Naive thymus-derived CD8-positive, alpha-beta T cell (primary cell): Measurements from ENCODE around the gene EDN1. TPM values are rescaled to one million over a fixed set of nuclear protein-coding genes. Genes with fewer than 3 reads are reported as not detected.

ENCODE experiments used
- ATAC-seq, 2 donors: fragments of 150-1000 bp; cut with Tn5 transposase in 1 of 2; sonication (Bioruptor Pico), chemical (Tn5 transposase) in 1 of 2; 1 replicate in 1 of 2; 2 replicates in 1 of 2; pipeline ENCODE4 v1.10.0; 2021; ENCODE audit warnings: mild to moderate bottlenecking in 2 of 2, moderate library complexity in 2 of 2
- POLR2A ChIA-PET: fragments of 350-600 bp; sonication (Branson Sonifier 250); formaldehyde crosslinking; loops from one replicate; lab custom pipeline; 2021; ENCODE audit warnings: antibody characterized with exemption; lab: Charles Lee
- DNase-seq, 10 donors: peaks; one replicate each; pipeline versions ENCODE4 v3.0.0 to v3.0.0-alpha.2; 2020 to 2022
- H3K27ac Mint-ChIP-seq, 10 donors: one replicate each; pipeline ENCODE4 v1.8.0; 2020 to 2022; ENCODE audit warnings: mild to moderate bottlenecking in 10 of 10, mixed read lengths in 10 of 10, moderate library complexity in 4 of 10, inconsistent platforms in 1 of 10
- H3K27me3 Mint-ChIP-seq, 5 donors: one replicate each; pipeline ENCODE4 v1.8.0; 2021 to 2022; ENCODE audit warnings: mixed read lengths in 5 of 5
- H3K36me3 Mint-ChIP-seq, 3 donors: one replicate each; pipeline ENCODE4 v1.8.0; 2020 to 2022; ENCODE audit warnings: mixed read lengths in 3 of 3, mild to moderate bottlenecking in 2 of 3, inconsistent platforms in 1 of 3
- H3K4me1 Mint-ChIP-seq, 4 donors: one replicate each; pipeline ENCODE4 v1.8.0; 2021 to 2022; ENCODE audit warnings: mixed read lengths in 4 of 4
- H3K4me3 Mint-ChIP-seq, 10 donors: one replicate each; pipeline ENCODE4 v1.8.0; 2020 to 2022; ENCODE audit warnings: mild to moderate bottlenecking in 10 of 10, mixed read lengths in 10 of 10, moderate library complexity in 6 of 10, inconsistent platforms in 1 of 10
- H3K9me3 Mint-ChIP-seq, 9 donors: one replicate each; pipeline ENCODE4 v1.8.0; 2020 to 2022; ENCODE audit warnings: mixed read lengths in 9 of 9, mild to moderate bottlenecking in 3 of 9, inconsistent platforms in 1 of 9, moderate library complexity in 1 of 9
- polyA plus RNA-seq, 3 donors: library from polyadenylated mRNA; unstranded; fragments of 300-500 nt; fragmentation: Illumina TruSeq; gene quantifications; one replicate each; pipeline ENCODE4 v1.2.3, GENCODE V29; 2021
- total RNA-seq, 8 experiments: library from RNA in 2 of 8; stranded (reverse) in 2 of 8; gene quantifications; one replicate each; pipeline ENCODE4 v1.2.3 and lab custom pipeline; 2021 to 2026

Gene EDN1
- total and polyA plus RNA-seq, 5 experiments from 2014 or later = 0.47 to 0.74 TPM; not detected in 3

DNA sequence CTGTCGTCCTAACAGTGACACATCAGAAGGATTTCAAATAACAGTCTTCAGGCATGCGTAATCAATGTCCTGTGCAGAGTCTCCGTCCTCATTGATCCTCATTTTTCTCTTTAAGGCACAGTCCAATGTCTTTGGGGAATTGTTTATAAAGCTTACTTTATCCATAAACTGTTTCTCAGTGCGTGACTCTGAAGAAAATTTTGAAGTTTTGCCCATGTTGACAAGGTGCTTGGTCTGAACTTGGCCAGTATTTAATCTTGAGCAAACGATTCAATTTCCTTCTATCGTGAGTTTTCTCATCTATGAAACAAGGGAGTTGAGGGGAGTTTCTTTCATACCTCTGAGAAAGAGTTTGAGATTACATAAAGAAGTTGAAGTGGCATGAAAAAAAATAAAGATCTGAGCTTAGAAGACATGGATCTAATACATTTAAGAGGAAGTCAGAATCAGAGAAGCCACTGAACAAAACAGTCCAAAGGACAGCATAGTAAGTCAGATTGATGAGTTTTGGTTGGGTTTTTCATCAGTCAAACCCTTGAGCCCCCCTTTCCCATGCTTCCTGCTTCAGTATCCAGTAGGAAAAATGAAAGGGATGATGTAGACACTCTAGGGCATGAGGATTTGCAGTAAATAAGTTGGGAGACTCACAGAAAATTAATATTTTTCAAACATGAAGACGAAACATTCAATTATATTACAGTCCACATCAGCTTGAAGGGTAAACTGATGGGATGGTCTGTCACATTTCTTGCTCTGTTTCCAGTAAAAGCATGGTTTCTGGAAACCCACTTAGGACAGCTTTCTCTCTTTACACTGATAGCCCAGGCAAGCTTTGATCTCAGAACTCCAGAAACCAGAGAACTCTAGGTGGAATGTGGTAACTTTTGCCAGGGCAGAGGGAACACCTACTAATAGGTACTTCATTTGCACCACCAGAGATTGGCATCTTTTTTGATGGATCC is 8.1 kb downstream of the EDN1 start:
- Mint-ChIP-seq H3K36me3 (peaks cover 2 to 17% (median 5%) of the 10 kb centered on the region in 3 donors), H3K9me3 (no peaks in the 10 kb centered on the region)

DNA sequence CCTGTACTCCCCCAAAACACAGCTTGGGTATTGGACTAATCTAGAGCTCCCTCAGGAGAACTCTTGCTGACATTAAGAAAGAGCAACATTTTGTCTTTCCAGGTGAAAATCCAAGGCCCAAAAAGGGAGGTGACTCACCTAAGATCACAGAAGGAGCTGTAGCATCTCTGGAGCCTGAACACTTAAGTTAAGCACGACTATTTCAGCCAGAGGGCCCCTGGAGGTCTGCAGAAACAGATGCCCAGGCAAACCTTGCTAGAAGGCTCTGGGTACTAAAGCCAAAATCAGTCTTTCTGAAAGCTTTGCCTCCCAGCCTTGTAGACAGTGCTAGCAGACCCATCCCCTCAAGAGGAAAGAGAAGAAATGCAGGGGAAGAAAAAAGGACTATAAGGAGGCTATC is 8.8 kb downstream of the EDN1 start:
- Mint-ChIP-seq H3K36me3 (peaks cover 2 to 16% (median 5%) of the 10 kb centered on the region in 3 donors), H3K27ac (no peak overlapping the region), H3K4me3 (no peak overlapping the region), H3K27me3 (peaks cover 0 to 6% (median 4%) of the 10 kb centered on the region in 5 donors), H3K9me3 (no peaks in the 10 kb centered on the region), H3K4me1 (no peaks in the 10 kb centered on the region)
- POLR2A ChIA-PET = no interaction called here
- ATAC-seq = no peak
- DNase-seq = no peak

More for the DNA sequence above, 8.1 kb downstream of the EDN1 start:
- Mint-ChIP-seq H3K4me1 (peaks cover 0 to 2% (median 0%) of the 10 kb centered on the region in 4 donors), H3K4me3 (no peak overlapping the region), H3K27ac (no peak overlapping the region), H3K27me3 (peaks cover 1 to 9% (median 6%) of the 10 kb centered on the region in 5 donors)
- ATAC-seq = no peak
- POLR2A ChIA-PET = interaction anchor here (0.6 kb wide), 1 partner anchor 919 kb away, joined by 3 read pairs; no protein-coding TSS in a partner anchor
- DNase-seq = no peak

DNA sequence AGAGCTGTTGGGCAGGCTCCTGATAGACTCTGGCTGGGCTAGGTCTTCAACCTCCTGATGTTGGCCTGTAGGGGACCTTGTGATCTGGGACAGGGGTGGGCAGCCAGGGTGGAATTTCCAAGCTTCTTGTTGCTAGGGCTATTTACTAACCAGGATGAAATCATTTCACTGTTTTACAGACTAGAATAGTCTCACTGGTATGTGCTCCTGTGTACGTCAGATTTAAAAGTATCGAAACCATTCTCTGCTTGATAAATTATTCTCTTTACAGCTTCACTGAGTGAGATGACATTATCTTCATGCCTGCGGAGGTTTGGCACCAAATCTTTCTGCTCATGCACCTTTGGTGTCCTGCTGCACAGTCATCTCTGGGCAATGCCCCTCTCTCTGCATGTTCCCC is 10.9 kb downstream of the EDN1 start:
- POLR2A ChIA-PET = no interaction called here

GRCh38 chr6:12304487-12304886 is 14.3 kb downstream of the EDN1 start:
- no peak for ATAC-seq
- Mint-ChIP-seq H3K4me1 (no peaks in the 10 kb centered on the region), H3K4me3 (no peak overlapping the region)

More for the DNA sequence above, 10.9 kb downstream of the EDN1 start:
- H3K4me3 Mint-ChIP-seq = no peak overlapping the region
- no peak for ATAC-seq
- peaks cover 0 to 6% (median 2%) of the 10 kb centered on the region in 3 donors for H3K36me3 Mint-ChIP-seq
- no peak overlapping the region for H3K27ac Mint-ChIP-seq
- no peaks in the 10 kb centered on the region for H3K4me1 Mint-ChIP-seq
- no peaks in the 10 kb centered on the region for H3K9me3 Mint-ChIP-seq
- H3K27me3 Mint-ChIP-seq = peaks cover 4 to 26% (median 5%) of the 10 kb centered on the region in 5 donors
- no peak for DNase-seq

GRCh38 chr6:12309070-12309469 is 18.9 kb downstream of the EDN1 start:
- peaks cover 0 to 21% (median 7%) of the 10 kb centered on the region in 5 donors for H3K27me3 Mint-ChIP-seq
- H3K27ac Mint-ChIP-seq = no peak overlapping the region
- POLR2A ChIA-PET = no interaction called here
- ATAC-seq (no peak), DNase-seq (no peak)
- H3K36me3 Mint-ChIP-seq = no peaks in the 10 kb centered on the region
- peaks cover 0 to 3% (median 0%) of the 10 kb centered on the region in 9 donors for H3K9me3 Mint-ChIP-seq
- no peaks in the 10 kb centered on the region for H3K4me1 Mint-ChIP-seq
- H3K4me3 Mint-ChIP-seq = no peak overlapping the region

More at GRCh38 chr6:12304487-12304886, 14.3 kb downstream of the EDN1 start:
- peaks cover 0 to 3% (median 0%) of the 10 kb centered on the region in 9 donors for H3K9me3 Mint-ChIP-seq
- POLR2A ChIA-PET = no interaction called here
- no peaks in the 10 kb centered on the region for H3K36me3 Mint-ChIP-seq
- peaks cover 4 to 27% (median 5%) of the 10 kb centered on the region in 5 donors for H3K27me3 Mint-ChIP-seq
- no peak overlapping the region for H3K27ac Mint-ChIP-seq
- DNase-seq = no peak

DNA sequence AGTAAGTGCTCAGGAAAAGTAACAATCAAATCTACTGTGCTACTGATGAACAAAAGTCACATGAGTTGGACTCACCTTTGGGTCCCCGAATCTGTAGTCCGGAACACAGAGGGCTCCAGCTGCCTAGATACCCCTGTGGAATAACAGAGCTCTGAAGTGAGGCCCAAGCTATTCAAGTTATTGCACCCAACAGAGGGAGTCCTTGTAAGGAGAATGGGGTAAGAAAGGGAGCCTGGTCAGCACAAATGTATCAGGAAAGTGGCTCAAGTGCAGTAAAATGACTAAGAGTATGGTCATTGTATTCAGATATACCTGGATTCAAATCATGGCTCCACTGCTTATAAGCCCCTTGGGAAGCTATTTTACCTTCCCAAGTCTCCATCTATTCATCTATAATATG is 20.9 kb downstream of the EDN1 start:
- Mint-ChIP-seq H3K36me3 (no peaks in the 10 kb centered on the region), H3K4me3 (no peak overlapping the region), H3K4me1 (no peaks in the 10 kb centered on the region), H3K27me3 (peaks cover 0 to 9% (median 6%) of the 10 kb centered on the region in 5 donors), H3K27ac (no peak overlapping the region), H3K9me3 (peaks cover 0 to 3% (median 0%) of the 10 kb centered on the region in 9 donors)
- no peak for DNase-seq
- no peak for ATAC-seq
- POLR2A ChIA-PET = no interaction called here

- H3K27ac Mint-ChIP-seq = peak overlapping the region in 1 of 10 donors; percentile 3
- peaks cover 4 to 9% (median 6%) of the 10 kb centered on the region in 5 donors for H3K27me3 Mint-ChIP-seq
These were observed 22.6 kb downstream of the EDN1 start for GRCh38 chr6:12312736-12313135.

GRCh38 chr6:12313306-12313991 is 23.3 kb downstream of the EDN1 start:
- Mint-ChIP-seq H3K4me3 (no peak overlapping the region), H3K27ac (peak overlapping the region in 1 of 10 donors; percentile 13), H3K27me3 (peaks cover 6 to 12% (median 7%) of the 10 kb centered on the region in 5 donors), H3K36me3 (peaks cover 0 to 2% (median 0%) of the 10 kb centered on the region in 3 donors), H3K4me1 (no peaks in the 10 kb centered on the region), H3K9me3 (peaks cover 0 to 5% (median 2%) of the 10 kb centered on the region in 9 donors)
- DNase-seq = no peak
- no peak for ATAC-seq
- POLR2A ChIA-PET = no interaction called here

More at GRCh38 chr6:12312736-12313135, 22.6 kb downstream of the EDN1 start:
- H3K36me3 Mint-ChIP-seq = no peaks in the 10 kb centered on the region
- POLR2A ChIA-PET = no interaction called here
- H3K9me3 Mint-ChIP-seq = peaks cover 0 to 3% (median 0%) of the 10 kb centered on the region in 9 donors
- H3K4me3 Mint-ChIP-seq = no peak overlapping the region
- ATAC-seq (no peak), DNase-seq (no peak)
- H3K4me1 Mint-ChIP-seq = no peaks in the 10 kb centered on the region

GRCh38 chr6:12313992-12314589 is 23.9 kb downstream of the EDN1 start:
- peaks cover 9 to 18% (median 10%) of the 10 kb centered on the region in 5 donors for H3K27me3 Mint-ChIP-seq

DNA sequence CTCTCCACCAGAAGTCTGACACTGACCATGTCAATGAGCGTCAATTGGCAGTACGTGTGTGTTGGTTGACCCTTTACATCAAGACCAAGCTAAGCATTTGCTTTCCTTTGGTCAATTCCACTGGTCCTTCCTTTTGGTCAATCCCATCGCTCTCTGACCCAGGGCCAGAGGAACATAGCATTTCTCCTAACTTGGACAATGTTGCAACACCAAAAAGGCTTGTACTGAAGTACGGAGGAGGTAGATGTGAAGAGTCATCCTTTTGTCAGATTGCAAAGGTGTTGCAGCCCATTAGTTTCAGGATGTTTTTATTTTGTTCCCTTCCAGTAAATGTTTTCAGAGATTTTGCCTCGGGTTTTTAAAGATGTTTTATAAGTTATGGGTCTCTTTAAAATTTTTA is 24.6 kb downstream of the EDN1 start:
- peaks cover 9 to 23% (median 14%) of the 10 kb centered on the region in 5 donors for H3K27me3 Mint-ChIP-seq
- no peaks in the 10 kb centered on the region for H3K4me1 Mint-ChIP-seq
- ATAC-seq = no peak
- H3K27ac Mint-ChIP-seq = no peak overlapping the region
- POLR2A ChIA-PET = no interaction called here
- H3K4me3 Mint-ChIP-seq = no peak overlapping the region
- peaks cover 0 to 15% (median 0%) of the 10 kb centered on the region in 3 donors for H3K36me3 Mint-ChIP-seq
- no peak for DNase-seq
- H3K9me3 Mint-ChIP-seq = peaks cover 0 to 11% (median 6%) of the 10 kb centered on the region in 9 donors

More at GRCh38 chr6:12313992-12314589, 23.9 kb downstream of the EDN1 start:
- Mint-ChIP-seq H3K4me1 (no peaks in the 10 kb centered on the region), H3K27ac (peak overlapping the region in 1 of 10 donors; percentile 13), H3K36me3 (peaks cover 0 to 9% (median 0%) of the 10 kb centered on the region in 3 donors), H3K9me3 (peaks cover 0 to 10% (median 6%) of the 10 kb centered on the region in 9 donors), H3K4me3 (no peak overlapping the region)
- POLR2A ChIA-PET = no interaction called here
- DNase-seq = no peak
- no peak for ATAC-seq

DNA sequence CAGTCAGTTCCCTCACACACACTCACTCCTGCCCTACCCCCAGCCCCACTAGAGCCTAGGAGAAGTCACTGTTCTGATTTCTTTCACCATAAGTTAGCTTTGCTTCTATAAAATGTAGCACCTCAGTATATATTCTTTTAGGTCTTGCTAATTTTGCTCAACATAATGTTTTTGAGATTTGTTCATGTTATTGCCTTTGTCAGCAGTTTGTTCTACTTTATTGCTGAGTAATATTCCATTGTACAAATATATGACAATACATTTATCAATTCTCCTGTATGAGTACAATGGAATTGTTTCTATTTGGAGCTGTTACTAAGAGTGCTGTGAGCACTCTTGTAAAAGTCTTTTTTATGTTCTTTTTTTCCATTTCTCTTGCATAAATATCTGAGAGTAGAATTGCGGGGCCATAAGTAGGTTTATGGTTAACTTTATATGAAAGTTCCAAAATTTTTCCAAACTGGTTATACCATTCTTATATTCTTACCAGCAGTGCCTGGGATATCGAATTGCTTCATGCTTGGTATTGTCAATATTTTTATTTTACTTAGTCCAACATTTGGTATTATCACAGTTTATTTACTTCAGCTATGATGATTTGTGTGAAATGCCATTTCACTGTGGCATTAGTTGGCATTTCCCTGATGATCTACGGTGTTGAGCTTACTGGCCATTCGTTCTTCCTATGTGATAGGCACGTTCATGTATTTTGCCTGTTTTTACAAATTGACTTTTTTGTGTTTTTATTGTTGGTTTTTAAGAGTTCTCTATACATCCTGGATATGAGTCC is 25.3 kb downstream of the EDN1 start:
- DNase-seq = no peak
- no peak overlapping the region for H3K27ac Mint-ChIP-seq
- ATAC-seq = no peak

More for the DNA sequence above, 25.3 kb downstream of the EDN1 start:
- Mint-ChIP-seq H3K4me1 (no peaks in the 10 kb centered on the region), H3K36me3 (peaks cover 0 to 16% (median 0%) of the 10 kb centered on the region in 3 donors), H3K9me3 (peaks cover 0 to 11% (median 6%) of the 10 kb centered on the region in 9 donors), H3K27me3 (peaks cover 9 to 23% (median 15%) of the 10 kb centered on the region in 5 donors), H3K4me3 (no peak overlapping the region)
- POLR2A ChIA-PET = no interaction called here
